LHCN-M2 (cell line): Measurements from ENCODE around the gene KRTAP13-4. TPM values are rescaled to one million over a fixed set of nuclear protein-coding genes. Genes with fewer than 3 reads are reported as not detected.

Experiments used
- DNase-seq: peaks from one replicate; pipeline ENCODE4 v3.0.0-alpha.2; 2012; ENCODE audit warnings: low read depth
- polyA plus RNA-seq: library from polyadenylated mRNA; unstranded; fragments of >200 nt; gene quantifications from one replicate; pipeline ENCODE4 v1.2.1, GENCODE V29; 2012; ENCODE audit warnings: missing spikeins
- total RNA-seq: library from RNA; depleted of rRNA; stranded (reverse); fragments of >200 nt; gene quantifications from 2 replicates; pipeline ENCODE4 v1.2.3, GENCODE V29; 2014; rRNA removed

KRTAP13-4 gene
- total RNA-seq: not detected in 2 replicates
- polyA plus RNA-seq: not detected

DNA sequence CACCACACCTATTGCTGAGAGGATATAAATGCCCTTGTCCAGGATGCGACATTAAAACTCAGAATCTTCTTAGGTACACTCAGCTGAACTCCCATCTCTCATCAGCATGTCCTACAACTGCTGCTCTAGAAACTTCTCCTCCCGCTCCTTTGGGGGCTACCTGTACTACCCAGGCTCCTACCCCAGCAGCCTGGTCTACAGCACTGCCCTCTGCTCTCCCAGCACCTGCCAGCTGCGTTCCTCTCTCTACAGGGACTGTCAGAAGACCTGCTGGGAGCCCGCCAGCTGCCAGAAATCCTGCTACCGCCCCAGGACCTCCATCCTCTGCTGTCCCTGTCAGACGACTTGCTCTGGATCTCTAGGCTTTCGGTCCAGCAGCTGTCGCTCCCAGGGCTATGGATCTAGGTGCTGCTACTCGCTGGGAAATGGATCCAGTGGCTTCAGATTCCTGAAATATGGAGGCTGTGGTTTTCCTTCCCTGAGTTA, at the start of gene KRTAP13-4:
TSS of gene KRTAP13-4 (plus strand) at position 51 of the 486 bp plus-strand sequence. CDS start at position 107, 56 bp downstream.
- no peak for DNase-seq

DNA sequence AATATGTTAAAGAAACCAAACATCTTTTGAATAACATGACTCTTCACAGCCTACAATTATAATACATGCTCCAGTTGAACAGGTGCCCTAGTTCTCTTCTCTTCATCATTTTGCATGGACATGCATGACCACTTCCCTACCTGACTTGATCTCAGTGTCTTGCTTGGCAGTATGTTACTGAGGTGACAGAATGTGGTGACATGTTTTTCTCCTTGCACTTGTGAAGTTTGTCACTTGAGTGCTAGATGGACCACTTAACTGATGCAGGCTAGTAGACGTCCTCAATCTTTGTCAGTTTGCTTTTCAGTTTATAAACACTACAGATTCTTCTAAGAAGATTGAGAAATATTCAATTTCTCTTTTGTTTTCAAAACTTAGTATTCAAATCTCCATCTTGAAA, 47.8 kb upstream of the KRTAP13-4 start:
- DNase-seq: no peak

DNA sequence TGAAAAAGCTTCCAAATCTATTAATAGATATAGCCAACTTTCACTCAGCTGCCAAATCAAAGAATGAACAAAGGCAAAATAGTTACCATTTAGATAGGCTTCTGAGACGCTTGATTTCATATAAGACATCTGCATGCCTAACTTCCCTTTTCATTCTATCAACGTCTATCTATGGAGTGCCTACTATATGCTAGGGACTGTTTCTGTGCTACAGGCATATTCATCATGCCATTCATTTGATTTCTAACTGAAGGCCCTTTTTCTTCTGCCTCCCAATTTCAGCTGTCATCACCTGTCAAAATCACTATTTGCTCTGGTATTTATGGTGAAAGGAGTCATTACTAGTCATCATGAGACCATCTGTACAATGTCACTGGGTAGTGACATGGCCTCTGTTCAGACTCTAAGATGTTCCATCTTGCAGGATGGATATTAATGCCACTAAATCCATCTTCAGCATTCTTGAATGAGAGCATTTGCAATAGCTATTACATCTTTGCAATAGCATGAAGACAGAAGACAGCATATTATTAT, 38.5 kb upstream of the KRTAP13-4 start:
- no peak for DNase-seq

- DNase-seq: no peak
Observed at GRCh38 chr21:30395731-30396130, 34.3 kb upstream of the KRTAP13-4 start, which contains the start of gene KRTAP13-1. TSS of gene KRTAP13-1 (plus strand) at chr21:30396031. CDS start at chr21:30396087, 56 bp downstream.

GRCh38 chr21:30408782-30409494, 21.1 kb upstream of the KRTAP13-4 start:
- no peak for DNase-seq

DNA sequence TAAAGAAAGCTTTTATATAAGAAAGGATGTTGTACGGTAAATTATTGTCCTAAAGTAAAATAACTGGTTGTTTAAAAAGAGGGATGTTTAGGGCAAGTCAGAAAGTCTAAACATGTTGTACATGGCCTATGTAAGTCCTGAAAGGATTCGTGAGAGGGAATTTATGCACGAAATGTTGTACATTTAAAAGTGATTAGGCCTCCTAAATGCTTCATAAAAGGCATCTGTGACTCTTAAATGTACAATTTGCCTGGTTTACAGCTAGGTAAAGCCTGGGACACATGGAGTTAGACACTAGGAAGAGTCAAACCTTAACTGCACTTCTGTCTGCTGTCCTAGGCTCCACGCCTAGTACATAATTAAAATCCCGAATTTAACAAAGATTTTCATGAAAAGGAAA, 14.0 kb upstream of the KRTAP13-4 start:
- no peak for DNase-seq

DNA sequence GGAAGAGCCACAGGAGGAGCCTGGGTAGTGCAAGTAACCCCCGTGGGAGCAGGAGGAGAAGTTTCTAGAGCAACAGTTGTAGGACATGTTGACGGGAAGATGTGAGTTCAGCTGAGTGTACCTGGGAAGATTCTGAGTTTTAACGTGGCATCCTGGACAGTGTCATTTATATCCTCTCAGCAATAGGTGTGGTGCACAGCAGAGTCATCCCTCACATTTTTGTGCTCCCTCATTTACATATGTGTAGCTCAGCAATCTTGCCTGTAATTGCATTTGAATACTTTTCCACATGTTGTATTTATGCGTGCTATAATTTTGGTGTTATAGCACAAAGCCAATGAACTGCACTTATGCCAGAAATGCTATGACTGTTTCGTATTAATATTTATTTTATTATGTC, 4.2 kb upstream of the KRTAP13-4 start, which contains the start of gene KRTAP13-3:
TSS of gene KRTAP13-3 (minus strand) at position 101 of the 400 bp plus-strand sequence. CDS start at position 87, 14 bp downstream.
- DNase-seq: no peak

DNA sequence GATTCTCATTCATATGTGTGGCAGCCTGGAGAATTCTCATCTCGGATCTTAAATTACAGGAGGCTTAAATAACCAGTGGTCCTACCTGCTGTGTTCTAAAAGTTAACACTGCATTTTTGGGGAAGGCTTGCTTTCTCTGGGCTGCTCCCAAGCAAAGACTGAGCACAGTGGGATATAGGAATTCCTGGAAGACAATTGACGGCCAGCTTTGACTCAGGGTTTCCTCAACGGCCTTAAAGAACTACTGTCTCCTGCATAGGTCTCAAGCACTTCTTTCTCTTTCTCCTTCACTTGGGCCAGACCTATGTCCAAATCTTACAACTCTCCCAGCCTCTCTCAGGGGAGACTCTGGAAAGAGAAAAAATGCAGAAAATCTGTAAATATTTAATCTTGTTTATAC, 3.3 kb upstream of the KRTAP13-4 start:
- no peak for DNase-seq

DNA sequence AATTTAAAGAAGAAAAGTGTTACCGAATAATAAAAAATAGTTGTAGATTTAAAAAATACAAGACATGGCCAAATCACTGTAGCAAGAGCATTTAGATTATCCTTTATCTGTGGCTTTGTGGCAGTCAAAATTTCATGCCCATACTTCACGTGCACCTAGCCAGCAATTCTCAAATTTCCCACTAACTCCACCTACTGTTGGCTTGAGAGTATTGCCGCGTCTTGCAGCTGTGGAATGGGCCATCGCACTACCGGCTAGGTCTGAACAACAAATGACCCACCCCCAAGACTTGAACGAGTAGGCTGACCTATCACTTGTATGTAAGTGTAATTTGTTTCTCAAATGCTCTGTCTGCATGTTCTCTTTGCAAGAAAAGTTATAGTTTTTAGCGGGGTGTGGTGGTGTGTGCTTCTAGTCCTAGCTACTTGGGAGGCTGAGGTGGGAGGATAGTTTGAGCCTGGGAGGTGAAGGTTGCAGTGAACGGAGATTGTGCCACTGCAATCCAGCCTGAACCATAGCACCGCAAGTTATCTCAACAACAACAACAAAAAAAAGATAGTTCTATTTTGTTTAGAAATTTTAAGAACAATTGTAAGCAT, 4.1 kb downstream of the KRTAP13-4 start:
- DNase-seq: no peak

GRCh38 chr21:30437010-30437565, 7.1 kb downstream of the KRTAP13-4 start:
- DNase-seq: no peak

DNA sequence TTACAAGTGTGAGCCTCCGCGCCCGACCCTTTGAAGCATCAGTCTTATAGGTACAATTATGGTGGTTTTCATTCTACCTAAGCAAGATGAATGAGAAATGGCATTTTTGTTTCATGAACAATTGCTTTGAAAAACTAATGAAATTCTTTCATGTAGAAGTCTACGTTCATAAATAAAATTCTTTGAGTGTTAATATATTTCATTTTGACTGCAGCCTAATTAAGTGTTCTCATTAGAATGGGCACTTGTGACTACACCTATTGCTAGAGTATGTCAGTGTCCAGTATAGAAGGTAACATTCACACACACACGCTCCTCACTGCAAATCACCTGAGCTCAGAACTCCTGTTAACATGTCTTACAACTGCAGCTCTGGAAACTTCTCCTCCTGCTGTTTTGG, 10.0 kb downstream of the KRTAP13-4 start, which contains the start of gene KRTAP15-1:
TSS of gene KRTAP15-1 (plus strand) at position 301 of the 400 bp plus-strand sequence. CDS start at position 354, 53 bp downstream.
- no peak for DNase-seq

DNA sequence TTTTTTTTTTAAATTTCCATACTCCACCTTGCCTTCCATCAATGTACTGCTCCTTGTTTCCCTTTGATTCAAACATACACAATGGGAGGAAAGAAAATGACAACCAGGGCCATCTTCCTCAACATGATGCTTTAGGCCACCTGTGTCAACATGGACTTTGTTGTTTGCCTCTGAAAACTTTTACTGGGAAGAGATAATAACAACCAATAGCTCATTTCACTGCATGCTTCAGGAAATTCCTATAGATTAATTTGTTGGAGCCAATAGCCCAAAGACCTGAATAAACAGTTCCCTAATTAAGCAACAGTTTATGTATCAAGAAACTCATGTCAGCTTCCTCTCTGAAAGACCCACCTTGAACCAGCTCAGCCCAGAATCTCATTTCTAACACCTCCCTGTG, 13.2 kb downstream of the KRTAP13-4 start:
- no peak for DNase-seq

DNA sequence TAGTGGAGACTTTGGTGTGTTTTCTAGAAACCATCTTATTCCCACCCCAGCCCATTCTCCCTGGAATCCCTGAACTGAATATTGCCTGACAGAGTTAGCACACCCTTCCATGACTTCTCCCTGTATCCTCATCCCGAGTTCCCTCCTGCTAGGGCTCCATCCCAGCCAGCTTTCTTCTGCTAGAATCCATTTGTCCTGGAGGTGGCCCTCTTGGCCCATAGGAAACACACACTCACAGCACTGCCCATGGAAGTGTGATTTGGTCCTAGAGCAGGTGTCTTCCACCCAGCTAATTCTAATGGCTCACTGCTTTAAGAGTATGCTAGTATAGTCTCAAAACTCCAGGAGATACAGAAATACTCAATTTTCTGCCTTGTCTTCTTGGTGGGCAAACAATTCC, 14.2 kb downstream of the KRTAP13-4 start:
- no peak for DNase-seq

DNA sequence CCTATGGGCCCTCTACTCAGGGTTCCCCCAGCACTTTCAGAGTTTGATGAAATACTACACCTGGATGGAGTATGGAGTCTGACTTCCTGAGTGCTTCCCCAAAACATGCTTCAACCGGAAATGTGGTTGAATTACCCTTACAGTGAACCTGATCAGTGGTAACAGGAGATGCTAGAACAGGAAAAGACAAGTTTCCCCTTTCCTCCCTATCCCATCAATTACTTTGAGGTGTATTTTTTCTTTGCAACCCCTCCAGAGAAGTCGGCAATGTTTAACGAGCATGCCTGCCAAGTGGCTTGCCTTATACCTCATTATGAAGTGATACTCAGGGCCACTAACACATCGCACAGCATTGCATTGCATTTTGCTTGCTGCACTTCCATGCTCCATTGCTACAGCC, 17.0 kb downstream of the KRTAP13-4 start:
- DNase-seq: no peak

- DNase-seq: no peak
Observed at GRCh38 chr21:30448514-30448913, 18.5 kb downstream of the KRTAP13-4 start.

DNA sequence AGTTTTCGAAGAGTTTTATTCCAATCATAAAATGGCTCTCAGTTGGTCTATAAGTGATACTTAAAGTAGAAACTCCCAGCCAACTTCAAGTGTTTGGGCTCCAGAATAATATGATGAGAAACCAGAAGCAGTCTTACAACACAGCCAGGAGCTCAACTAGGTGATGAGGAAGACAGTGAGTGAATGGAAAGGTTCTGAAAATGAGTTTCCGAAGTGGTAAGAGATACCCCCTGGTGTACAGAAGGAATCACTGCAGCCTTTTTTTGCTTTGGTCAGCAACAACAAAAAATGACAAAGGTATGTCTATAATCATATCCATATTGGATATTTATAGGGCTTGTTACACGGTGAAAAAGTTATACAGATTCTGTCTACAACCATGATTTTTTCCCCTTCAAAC, 33.7 kb downstream of the KRTAP13-4 start:
- no peak for DNase-seq

DNA sequence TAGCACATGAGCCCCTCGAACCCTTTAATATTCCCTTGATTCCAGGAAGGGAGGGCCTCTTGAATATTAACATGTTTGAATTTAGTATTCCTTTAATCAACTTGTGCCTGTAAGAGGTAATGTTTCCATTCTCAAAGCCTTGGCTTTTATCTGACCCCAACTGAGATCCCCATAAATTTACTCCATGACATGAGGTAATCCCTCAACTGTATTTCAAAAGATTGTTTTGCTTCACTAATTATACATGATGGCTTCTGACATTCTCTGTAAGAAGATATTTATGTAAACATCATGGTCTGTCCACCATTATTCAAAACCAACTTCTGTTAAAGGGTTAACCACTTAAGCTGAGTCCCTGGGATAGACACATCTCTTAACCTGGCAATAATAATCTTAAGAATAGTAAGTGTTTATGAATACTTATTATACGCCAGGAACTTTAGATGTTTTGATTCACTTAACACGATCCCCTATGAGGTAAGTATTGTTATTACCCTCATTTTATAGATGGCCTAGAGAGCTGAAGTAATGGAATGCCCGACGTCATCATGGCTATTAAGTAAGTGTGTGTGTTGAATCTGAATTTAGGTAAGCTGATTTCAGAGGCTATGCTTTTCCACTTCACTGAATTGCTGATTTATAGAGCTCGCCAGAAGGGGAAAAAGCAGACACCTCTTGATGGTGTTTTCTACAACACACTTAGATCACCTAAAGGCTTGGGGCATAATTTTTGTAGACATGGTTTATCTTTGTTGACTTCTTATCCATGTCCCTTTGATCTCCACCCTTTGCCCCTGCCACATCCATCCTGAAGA, 39.1 kb downstream of the KRTAP13-4 start:
- DNase-seq: no peak

- DNase-seq: no peak
Observed at GRCh38 chr21:30478004-30478403, 48.0 kb downstream of the KRTAP13-4 start.

GRCh38 chr21:30479259-30479658, 49.2 kb downstream of the KRTAP13-4 start:
- no peak for DNase-seq

GRCh38 chr21:30480145-30480544, 50.1 kb downstream of the KRTAP13-4 start, which contains the start of gene KRTAP19-1:
TSS of gene KRTAP19-1 (minus strand) at chr21:30480367. CDS start at chr21:30480317, 50 bp downstream.
- no peak for DNase-seq
